Osteocyte (in vitro differentiated cells): ENCODE data around the gene DIP2C. TPM values are rescaled to one million over a fixed set of nuclear protein-coding genes. Genes with fewer than 3 reads are reported as not detected.

Source experiments
- DNase-seq: peaks from one replicate; pipeline ENCODE4 v3.0.0; 2021; ENCODE audit warnings: mixed read lengths; ENCODE audit not compliant: unreplicated experiment; ENCODE audit errors: extremely low spot score
- H3K27ac Mint-ChIP-seq: one replicate; pipeline ENCODE4 v1.8.0; 2021; ENCODE audit warnings: mild to moderate bottlenecking, mixed read lengths; ENCODE audit not compliant: unreplicated experiment
- H3K27me3 Mint-ChIP-seq: one replicate; pipeline ENCODE4 v1.8.0; 2021; ENCODE audit warnings: mixed read lengths; ENCODE audit not compliant: unreplicated experiment
- H3K36me3 Mint-ChIP-seq: one replicate; pipeline ENCODE4 v1.8.0; 2021; ENCODE audit warnings: mixed read lengths; ENCODE audit not compliant: unreplicated experiment
- H3K4me1 Mint-ChIP-seq: one replicate; pipeline ENCODE4 v1.8.0; 2021; ENCODE audit warnings: mixed read lengths; ENCODE audit not compliant: unreplicated experiment
- H3K4me3 Mint-ChIP-seq: one replicate; pipeline ENCODE4 v1.8.0; 2021; ENCODE audit warnings: mild to moderate bottlenecking, moderate library complexity, mixed read lengths; ENCODE audit not compliant: unreplicated experiment
- H3K9me3 Mint-ChIP-seq: one replicate; pipeline ENCODE4 v1.8.0; 2021; ENCODE audit warnings: mixed read lengths; ENCODE audit not compliant: unreplicated experiment
- total RNA-seq: library from RNA; stranded (reverse); gene quantifications from 2 replicates; pipeline ENCODE4 v1.2.1, GENCODE V29; 2021
- TF ChIP-seq, protein P1 (sequence below): fragments of 200-600 bp; sonication (generic); IDR thresholded peaks from 2 replicates; pipeline ENCODE4 v1.5.0; 2021; ENCODE audit warnings: antibody characterized with exemption, mild to moderate bottlenecking, moderate library complexity

DIP2C gene
- total RNA-seq, 1 donor from 2014 or later: 36.8 TPM

DNA sequence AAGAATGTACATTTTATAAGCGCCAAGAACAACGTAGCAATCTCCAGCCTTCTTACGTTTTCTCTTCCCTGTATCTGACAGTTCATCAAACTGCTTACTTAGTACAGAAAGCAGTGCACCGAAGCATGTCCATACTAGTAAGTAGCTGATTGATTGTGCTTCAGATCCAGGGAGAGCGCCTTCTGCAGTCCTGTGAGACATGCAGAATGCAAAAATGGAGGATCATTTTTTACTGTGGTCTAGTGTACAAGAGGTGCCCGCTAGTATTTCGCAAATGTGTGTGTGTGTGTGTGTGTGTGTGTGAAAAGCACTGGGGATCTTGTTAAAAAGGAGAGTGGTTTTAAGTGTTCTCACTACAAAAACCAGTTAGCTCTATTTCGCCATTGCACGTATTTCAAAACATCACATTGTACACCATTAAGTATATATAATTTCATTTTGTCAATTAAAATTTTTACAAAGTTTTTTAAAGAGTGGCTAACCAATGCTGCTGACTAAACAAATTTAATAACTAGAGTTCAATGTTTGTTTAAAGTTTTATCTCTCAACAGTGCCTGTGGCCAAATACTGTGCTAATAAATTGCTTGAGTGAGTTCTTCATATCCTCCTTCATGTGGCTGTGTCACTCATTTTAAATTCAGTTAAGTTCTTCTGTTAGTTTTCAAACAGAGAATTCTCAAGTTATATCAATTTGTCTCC lies 454.6 kb downstream of the DIP2C start:
- Mint-ChIP-seq H3K4me3 (no peak overlapping the region), H3K27me3 (no peaks in the 10 kb centered on the region), H3K4me1 (peaks cover 9% of the 10 kb centered on the region), H3K36me3 (peaks cover 30% of the 10 kb centered on the region), H3K9me3 (no peaks in the 10 kb centered on the region), H3K27ac (no peak overlapping the region)
- DNase-seq: no peak
- TF ChIP-seq, protein P1, sequence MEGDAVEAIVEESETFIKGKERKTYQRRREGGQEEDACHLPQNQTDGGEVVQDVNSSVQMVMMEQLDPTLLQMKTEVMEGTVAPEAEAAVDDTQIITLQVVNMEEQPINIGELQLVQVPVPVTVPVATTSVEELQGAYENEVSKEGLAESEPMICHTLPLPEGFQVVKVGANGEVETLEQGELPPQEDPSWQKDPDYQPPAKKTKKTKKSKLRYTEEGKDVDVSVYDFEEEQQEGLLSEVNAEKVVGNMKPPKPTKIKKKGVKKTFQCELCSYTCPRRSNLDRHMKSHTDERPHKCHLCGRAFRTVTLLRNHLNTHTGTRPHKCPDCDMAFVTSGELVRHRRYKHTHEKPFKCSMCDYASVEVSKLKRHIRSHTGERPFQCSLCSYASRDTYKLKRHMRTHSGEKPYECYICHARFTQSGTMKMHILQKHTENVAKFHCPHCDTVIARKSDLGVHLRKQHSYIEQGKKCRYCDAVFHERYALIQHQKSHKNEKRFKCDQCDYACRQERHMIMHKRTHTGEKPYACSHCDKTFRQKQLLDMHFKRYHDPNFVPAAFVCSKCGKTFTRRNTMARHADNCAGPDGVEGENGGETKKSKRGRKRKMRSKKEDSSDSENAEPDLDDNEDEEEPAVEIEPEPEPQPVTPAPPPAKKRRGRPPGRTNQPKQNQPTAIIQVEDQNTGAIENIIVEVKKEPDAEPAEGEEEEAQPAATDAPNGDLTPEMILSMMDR: no peak

DNA sequence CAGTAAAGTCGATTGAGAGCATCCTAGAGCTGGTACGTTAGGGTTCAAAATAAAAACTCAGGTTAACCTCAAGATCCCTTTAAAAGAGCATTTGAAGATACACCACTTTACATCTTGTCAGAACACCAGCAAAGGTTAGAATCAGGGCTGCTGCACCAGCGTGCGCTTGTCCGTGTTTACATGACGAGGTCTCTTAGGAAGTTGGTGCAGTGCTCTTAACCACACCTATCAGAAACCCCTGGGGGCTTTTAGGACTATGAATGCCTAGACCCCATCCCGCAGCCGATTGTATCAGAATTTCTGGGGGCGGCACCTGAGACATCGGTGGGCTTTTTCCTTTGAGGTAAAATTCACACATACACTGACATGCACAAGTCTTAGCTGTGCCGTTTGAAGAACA lies 456.6 kb downstream of the DIP2C start:
- no peak overlapping the region for H3K4me3 Mint-ChIP-seq
- H3K4me1 Mint-ChIP-seq: peaks cover 9% of the 10 kb centered on the region
- DNase-seq: no peak
- H3K9me3 Mint-ChIP-seq: no peaks in the 10 kb centered on the region
- H3K27me3 Mint-ChIP-seq: no peaks in the 10 kb centered on the region
- H3K27ac Mint-ChIP-seq: no peak overlapping the region
- TF ChIP-seq, protein P1: no peak
- H3K36me3 Mint-ChIP-seq: peaks cover 15% of the 10 kb centered on the region

DNA sequence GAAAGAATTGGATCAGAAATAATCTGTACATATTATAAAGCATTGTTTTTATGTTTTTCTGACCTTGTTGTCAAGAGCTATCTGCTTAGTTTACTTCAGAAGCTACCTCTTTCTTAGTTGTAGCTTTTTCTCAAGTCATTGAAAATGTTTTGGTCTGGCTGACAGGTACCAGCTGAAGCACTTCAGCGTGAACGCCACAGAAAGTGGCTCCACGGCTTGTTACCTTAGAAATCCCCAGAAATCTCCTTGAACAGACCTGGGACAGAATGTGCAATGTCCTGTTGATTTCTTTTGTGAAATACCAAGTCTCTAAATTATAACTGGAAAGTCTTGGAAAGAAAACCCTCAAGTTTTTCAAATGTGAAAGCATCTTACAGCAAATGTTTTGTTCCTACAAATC lies 457.4 kb downstream of the DIP2C start:
- TF ChIP-seq, protein P1: no peak
- no peaks in the 10 kb centered on the region for H3K9me3 Mint-ChIP-seq

DNA sequence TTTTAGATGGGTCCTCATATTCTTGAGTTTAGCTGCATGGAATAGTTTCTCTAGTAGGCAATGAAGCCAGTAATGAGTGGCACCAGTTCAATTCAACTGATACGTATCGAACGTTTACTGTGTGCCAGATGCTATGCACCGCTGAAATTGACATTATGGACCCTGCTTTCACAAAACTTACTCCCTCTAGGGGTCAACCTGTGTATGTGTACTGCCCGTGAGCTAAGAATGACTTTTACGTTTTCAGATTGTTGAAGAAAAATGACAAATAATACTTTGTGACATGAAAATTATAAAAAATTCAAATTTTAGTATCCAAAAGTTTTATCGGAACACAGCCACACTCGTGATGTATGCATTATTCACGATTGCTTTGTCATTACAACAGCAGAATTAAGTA lies 458.7 kb downstream of the DIP2C start:
- Mint-ChIP-seq H3K9me3 (no peaks in the 10 kb centered on the region), H3K4me3 (no peak overlapping the region), H3K4me1 (peaks cover 6% of the 10 kb centered on the region), H3K27ac (no peak overlapping the region), H3K27me3 (no peaks in the 10 kb centered on the region), H3K36me3 (peaks cover 8% of the 10 kb centered on the region)
- TF ChIP-seq, protein P1: peak; percentile 50
- no peak for DNase-seq

More for the DNA sequence above, 457.4 kb downstream of the DIP2C start:
- no peak for DNase-seq
- peaks cover 11% of the 10 kb centered on the region for H3K36me3 Mint-ChIP-seq
- H3K4me1 Mint-ChIP-seq: peaks cover 9% of the 10 kb centered on the region
- no peak overlapping the region for H3K27ac Mint-ChIP-seq
- no peak overlapping the region for H3K4me3 Mint-ChIP-seq
- H3K27me3 Mint-ChIP-seq: no peaks in the 10 kb centered on the region

DNA sequence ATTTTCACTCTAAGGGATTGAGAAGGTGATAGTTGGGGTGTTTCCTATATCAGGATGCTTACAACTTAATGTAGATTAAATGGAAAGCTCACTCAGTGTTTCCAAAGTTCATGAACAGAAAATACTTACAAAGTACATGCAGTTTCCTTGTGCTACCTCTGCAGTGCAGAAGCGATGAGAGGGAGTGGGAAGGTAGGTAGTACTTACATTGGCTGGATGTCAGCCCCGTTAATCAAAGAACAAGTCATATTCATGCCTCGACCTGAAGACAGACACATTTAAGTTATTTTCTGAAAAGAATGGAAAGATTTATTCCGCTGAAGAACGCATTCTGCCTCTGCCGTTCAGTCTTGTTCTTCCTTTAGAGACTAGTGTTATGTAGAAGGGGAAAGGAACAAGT lies 461.1 kb downstream of the DIP2C start:
- no peak for DNase-seq
- Mint-ChIP-seq H3K9me3 (no peaks in the 10 kb centered on the region), H3K36me3 (peaks cover 9% of the 10 kb centered on the region), H3K27me3 (no peaks in the 10 kb centered on the region), H3K4me3 (no peak overlapping the region), H3K27ac (no peak overlapping the region), H3K4me1 (no peaks in the 10 kb centered on the region)
- TF ChIP-seq, protein P1: no peak
